SJSA1 (cell line): ENCODE results near the gene VAC14. TPM values are rescaled to one million over a fixed set of nuclear protein-coding genes. Genes with fewer than 3 reads are reported as not detected.

Source experiments
- total RNA-seq: library from RNA; depleted of rRNA; stranded (reverse); fragments of >200 nt; shearing (Covaris generic); gene quantifications from 2 replicates; pipeline ENCODE4 v1.2.3, GENCODE V29; 2014; rRNA removed

VAC14 gene
- total RNA-seq, 1 experiment from 2014 or later, result 46.7 TPM

Other genes starting within 250 kb of the VAC14 start
- 0.74 and 1.4 TPM in 2 replicates for gene IL34, start 154.6 kb downstream of the VAC14 start, total RNA-seq
- 20.7 and 22.6 TPM in 2 replicates for gene MTSS2, start 115.1 kb downstream of the VAC14 start, total RNA-seq